Measurements from ENCODE around the gene ZC3H6.
"Not testable (repeated sequence)": the region's sequence is repeated elsewhere in the genome, so short reads cannot be mapped to it uniquely, and the experiment has no call there.

The ZC3H6 gene

DNA sequence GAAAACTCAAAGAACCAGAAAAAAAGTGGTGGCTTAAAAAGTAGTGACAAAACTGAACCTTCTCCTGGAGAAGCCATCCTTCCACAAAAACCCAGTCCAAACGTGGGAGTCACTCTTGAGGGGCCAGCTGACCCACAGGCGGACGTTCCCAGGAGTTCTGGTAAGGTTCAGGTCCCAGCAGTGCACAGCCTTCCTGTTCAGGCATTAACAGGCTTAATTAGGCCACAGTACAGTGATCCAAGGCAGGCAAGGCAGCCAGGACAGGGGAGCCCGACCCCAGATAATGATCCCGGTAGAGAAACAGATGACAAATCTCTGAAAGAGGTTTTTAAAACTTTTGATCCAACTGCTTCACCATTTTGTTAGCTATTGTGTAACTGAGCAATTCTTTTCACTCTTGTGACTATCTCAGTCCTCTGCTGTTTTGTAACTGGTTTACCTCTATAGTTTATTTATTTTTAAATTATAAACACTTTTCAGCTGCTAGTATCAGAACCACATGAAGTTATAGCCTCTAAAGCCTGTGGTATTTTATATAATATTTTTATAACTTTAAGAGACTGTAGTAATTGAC, 56.8 kb downstream of the ZC3H6 start:
- no peak for DNase-seq (ENCODE audit: low spot score)

DNA sequence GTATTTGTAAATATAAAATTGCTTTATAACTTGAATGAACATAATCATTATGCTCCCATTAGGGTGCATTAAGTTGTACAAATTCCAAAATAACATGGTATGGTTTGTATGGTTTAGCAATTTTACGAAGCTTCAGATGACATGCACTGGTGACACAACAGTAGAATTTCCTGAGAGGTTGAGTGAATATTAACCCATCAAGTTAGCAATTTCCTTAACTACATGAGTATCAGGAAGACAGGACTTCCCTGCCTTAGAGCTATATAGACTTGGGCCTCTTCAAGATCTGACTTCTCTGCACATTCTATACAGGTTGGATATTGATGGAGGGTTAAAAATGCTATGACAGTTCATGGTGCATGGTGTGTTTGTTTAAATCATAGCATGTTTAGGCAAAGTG, 60.2 kb downstream of the ZC3H6 start:
- DNase-seq (ENCODE audit: low spot score): no peak

DNA sequence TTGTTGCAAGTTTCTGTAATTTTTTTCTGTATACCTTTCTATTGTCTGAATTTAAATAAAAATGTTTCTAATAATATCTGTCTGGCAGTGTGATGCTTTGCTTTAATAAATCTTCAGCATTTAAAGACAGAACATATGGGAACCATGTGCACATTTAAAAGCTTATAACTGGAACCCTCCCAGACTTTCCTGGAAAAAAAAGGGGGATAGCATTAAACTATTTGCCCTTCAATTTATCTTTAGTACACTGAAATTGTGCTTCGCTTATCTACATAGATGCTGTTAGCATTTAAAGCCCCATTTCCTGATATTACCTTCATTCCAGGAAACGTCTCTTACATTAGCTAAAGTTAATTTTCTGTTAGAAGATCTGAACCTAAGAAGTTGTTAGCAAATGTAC, 64.6 kb downstream of the ZC3H6 start:
- DNase-seq (ENCODE audit: low spot score): no peak

DNA sequence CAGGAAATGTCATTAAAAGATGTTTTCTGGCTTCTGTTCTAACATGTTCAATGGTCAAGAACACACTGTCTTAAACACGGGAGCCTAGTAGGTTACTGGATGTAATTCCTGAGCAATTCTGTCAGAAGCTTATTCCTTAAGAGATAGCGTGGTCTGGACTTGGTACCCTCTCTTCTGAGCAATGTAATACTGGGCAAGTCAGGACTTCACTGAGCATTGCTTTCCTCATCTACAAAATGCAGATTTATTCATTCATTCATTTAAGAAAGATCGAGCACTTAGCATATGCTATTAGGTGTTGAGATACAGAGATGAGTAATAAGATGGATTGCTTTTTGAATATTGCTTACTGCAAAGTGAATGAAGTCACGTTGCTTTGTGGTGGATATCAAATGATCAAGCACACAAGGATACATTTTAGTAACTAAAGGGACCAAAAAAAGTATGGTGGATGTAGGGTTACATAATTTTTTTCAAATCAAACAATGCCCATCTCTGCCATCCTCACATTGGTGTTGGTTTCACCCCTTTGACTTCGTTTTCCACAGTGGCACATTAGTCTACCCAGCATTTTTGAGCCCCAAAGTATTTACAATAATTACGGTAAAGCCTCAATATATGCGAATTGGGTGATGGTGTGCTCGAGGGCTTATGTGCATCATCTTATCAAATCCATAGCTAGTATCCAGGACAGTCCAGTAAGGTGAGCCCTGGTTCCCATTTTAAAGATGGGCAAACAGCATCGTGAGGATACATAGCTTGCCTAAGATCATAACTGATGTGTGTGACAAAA, 65.3 kb downstream of the ZC3H6 start:
- DNase-seq (ENCODE audit: low spot score): no peak

DNA sequence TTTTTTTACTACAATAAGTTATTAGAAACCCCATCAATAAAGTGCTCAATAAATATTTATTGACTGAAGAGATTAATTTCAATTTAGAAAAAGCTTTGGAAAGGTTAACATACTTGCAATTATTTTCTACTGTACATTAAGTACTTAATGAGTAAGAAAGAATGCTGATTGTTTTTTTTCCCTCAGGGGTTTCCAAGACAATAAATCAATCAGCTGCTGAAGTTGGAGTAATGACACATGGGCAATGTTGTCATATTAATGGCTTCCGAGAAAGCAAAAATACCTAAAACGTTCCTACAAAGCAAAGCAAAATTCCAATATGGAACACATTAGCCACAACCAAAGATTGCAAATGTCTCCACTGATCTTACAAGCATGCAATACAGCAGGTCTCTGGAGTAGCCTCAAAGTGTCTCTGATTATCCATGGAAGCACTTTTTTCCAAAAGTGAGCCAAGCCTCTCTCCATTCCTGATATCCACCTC, 66.7 kb downstream of the ZC3H6 start:
- no peak for DNase-seq (ENCODE audit: low spot score)

DNA sequence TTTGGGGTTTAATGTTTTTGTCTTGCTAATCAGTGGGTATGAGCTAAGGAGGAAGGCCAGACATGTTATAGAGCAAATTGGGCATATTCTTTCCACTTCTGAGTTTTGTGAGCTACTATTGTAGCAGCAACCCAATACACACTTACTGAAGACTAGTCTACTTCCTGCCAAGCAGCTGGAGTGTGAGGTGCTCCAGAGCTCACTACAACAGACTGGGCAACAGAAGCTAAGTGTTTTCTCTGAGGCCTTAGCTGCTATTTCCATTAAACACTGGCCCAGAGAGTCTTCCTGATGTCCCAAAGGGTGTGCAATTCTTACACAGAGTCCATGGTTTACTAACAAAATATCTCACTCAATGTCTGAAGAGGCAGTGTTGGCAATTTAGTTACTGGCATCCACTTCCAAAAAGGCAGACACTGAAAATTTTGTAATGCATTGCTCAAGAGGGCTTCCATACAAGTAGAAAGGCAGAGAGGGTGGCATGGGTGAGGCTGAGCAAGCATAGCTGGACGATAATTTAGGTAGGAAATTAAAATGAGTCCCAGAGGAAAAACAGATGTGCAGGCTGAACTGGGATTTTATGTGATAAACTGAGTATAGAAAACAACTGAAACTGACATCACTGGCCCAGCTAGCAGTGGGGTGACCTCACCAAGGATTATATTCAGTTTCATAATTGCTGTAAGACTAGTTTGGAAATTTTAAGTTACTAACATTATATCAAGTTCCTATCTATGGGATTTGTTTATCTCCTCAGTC, 68.6 kb downstream of the ZC3H6 start:
- DNase-seq (ENCODE audit: low spot score): no peak

DNA sequence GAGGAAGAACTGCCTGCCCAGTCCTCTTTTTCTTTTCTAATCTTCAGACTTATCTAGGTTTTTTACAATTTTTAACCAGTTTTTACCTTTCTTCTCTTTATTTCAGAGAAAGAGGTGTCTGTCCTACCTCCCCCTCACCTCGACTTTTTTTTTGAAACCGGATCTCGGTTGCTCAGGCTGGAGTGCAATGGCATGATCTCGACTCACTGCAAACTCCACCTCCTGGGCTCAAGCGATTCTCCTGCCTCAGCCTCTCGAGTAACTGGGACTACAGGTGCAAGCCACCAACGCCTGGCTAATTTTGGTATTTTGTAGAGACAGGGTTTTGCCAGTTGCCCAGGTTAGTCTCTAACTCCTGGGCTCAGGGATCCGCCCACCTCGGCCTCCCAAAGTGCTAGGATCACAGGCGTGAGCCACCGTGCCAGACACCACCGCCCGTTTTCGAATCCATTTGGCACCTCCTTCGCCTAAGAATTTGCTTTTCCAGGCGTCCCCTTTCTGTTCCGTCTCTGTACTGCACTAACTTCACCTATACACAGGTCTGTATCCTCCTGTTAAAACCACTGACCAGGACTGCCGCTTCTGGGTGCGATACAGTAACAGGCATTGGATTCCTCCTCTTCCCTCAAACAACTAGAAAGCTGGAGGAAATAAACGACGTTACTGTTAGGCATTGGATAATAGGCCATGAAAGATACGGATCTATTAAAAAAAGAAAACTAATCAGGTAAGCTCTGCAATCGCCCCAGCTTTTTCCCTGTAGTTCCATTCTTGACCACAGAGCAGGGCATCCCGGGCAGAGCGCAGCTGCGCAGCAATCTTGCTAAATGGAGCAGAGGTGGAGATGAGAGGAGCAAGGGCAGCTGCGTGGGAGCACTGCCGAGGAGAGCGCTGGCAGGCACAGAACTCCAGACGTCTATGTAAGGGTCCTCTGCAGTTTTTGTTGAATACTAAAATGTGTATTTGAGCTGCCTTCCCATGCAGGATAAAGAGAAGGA, 69.9 kb downstream of the ZC3H6 start:
- DNase-seq (ENCODE audit: low spot score): no peak

DNA sequence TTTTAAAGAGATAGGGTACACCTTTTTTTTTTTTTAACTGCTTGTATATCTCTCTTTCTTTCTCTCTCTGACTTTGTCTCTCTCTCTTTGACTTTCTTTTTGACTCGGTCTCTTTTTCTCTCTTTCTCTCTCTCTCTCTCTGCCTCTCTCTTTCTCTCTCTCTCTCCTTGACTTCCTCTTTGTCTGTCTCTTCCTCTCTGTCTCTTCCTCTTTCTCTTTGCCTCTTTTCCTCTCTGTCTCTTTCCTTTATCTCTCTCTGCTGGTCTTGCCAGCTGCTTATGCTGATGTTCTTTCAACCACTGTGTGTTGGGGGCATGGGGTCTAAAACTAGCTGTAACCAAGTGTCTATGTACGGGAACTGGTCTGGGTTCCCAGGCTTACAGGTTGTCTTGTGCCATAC, 76.9 kb downstream of the ZC3H6 start:
- not testable (repeated sequence) for DNase-seq (ENCODE audit: low spot score)

DNA sequence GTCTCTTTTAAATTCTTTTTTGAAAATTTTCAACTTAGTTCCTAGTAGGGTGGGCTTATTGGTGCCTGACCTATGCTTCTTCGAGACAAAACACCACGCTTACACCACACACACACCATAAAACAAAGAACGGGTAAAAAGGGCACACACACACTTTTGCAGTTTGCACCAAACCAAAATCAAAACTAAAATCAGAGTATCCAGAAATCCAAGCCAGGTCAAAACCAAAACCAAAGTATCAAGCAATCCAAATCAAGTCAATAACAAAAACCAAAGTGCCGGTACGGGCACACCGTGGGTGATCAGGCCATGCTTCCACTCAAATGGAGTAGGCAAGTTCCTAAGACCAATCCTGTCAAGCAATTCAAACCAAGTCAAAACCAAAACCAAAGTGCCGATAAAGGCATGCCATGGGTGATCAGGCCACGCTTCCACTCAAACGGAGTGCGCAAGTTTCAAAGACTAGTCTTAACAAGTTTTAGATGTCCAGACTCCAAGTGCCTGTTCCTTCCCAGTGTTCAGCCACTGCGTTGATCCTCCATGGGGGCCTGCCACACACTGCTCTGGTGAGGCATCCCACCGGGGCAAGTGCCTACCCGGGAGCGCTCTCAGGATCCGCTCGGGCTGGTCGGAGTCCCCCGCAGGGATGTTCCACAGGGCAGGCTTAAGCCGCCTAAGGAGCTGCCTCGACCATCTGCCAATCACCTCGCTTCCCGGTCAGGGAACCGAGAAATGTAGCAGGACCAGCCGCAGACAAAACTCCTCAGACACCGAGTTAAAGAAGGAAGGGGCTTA, 77.6 kb downstream of the ZC3H6 start:
- not testable (repeated sequence) for DNase-seq (ENCODE audit: low spot score)

DNA sequence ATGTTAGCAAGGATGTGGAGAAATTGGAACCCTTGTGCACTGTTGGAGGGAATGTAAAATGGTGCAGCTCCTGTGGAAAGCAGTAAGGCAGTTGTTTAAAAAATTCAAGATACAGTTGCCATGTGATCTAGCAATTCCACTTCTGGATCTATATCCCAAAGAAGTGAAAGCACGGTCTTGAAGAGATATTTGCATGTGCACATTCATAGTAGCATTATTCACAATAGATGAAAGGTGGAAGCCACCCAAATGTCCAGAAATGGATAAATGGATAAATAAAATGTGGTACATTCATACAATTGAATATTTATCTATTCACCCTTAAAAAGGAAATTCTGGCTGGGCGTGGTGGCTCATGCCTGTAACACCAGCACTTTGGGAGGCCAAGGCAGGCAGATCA, 78.9 kb downstream of the ZC3H6 start:
- not testable (repeated sequence) for DNase-seq (ENCODE audit: low spot score)

DNA sequence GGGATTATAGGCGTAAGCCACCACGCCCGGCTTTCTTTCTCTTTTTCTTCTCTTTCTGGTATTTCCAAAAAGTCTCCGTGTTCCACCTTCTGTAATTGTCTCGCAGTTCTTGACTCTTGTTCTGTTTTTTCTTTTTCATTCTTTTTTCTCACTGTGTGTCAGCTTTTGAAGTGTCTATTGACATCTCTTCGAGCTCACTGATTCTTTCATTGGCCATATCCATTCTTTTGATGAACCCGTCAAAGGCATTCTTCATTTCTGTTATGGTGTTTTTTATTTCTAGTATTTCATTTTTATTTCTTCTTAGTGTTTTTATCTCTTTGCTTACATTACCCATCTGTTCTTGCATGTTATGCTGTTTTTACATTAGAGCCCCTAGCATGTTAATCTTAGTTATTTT, 84.7 kb downstream of the ZC3H6 start:
- DNase-seq (ENCODE audit: low spot score): not testable (repeated sequence)
